ENCODE data around the gene UBAC1. TPM values are rescaled to one million over a fixed set of nuclear protein-coding genes. Genes with fewer than 3 reads are reported as not detected.
A peak's percentile ranks its signal among the peaks of the same experiment; 100 is the strongest.

The UBAC1 gene
- total RNA-seq, 2 donors from 2014 or later = 47.9 to 48.4 TPM

- Histone ChIP-seq H3K9ac (ENCODE audit: extremely low read depth, low read length, poor library complexity, severe bottlenecking) (no peak overlapping the region), H3K36me3 (ENCODE audit: control insufficient read depth, insufficient read depth, low read length) (no peaks in the 10 kb centered on the region), H3K9me3 (ENCODE audit: control insufficient read depth, low read length) (no peaks in the 10 kb centered on the region), H3K27ac (ENCODE audit: low read depth, low read length) (no peak overlapping the region), H3K4me1 (ENCODE audit: control insufficient read depth, insufficient read depth, low read length) (peaks cover 5% of the 10 kb centered on the region), H3K27me3 (ENCODE audit: control insufficient read depth, insufficient read depth, low read length, poor library complexity, severe bottlenecking) (no peaks in the 10 kb centered on the region), H3K4me3 (ENCODE audit: low read length) (no peak overlapping the region)
- no peaks in the 10 kb centered on the region for H3K27me3 Mint-ChIP-seq (ENCODE audit: insufficient read depth)
- H3K4me1 Mint-ChIP-seq = peaks cover 7% of the 10 kb centered on the region
- no peak for DNase-seq
- no peak for TF ChIP-seq CTCF (conservative IDR thresholded peaks at IDR 0.05)
- H3K4me3 Mint-ChIP-seq = no peak overlapping the region
- H3K9me3 Mint-ChIP-seq = no peaks in the 10 kb centered on the region
- 92 to 93% methylated on average over 21 of the region's 21 CpGs for WGBS, 2 experiments (ENCODE audit: insufficient coverage in 1 of 2, insufficient read length in 1 of 2)
- no peak overlapping the region for H3K27ac Mint-ChIP-seq
- H3K36me3 Mint-ChIP-seq (ENCODE audit: low read depth) = no peaks in the 10 kb centered on the region
Measured at GRCh38 chr9:135995816-135996215, 34.6 kb upstream of the UBAC1 start.

- no peaks in the 10 kb centered on the region for H3K9me3 ChIP-seq (ENCODE audit: control insufficient read depth, low read length)
- WGBS, 2 experiments (ENCODE audit: insufficient coverage in 1 of 2, insufficient read length in 1 of 2) = 91 to 95% methylated on average over 6 to 19 of the region's 20 CpGs
- Mint-ChIP-seq H3K27ac (no peak overlapping the region), H3K27me3 (ENCODE audit: insufficient read depth) (no peaks in the 10 kb centered on the region), H3K36me3 (ENCODE audit: low read depth) (no peaks in the 10 kb centered on the region), H3K4me1 (peaks cover 7% of the 10 kb centered on the region), H3K9me3 (no peaks in the 10 kb centered on the region), H3K4me3 (no peak overlapping the region)
- TF ChIP-seq CTCF (conservative IDR thresholded peaks at IDR 0.05) = no peak
- H3K9ac ChIP-seq (ENCODE audit: extremely low read depth, low read length, poor library complexity, severe bottlenecking) = no peak overlapping the region
- H3K4me1 ChIP-seq (ENCODE audit: control insufficient read depth, insufficient read depth, low read length) = peaks cover 5% of the 10 kb centered on the region
- H3K27me3 ChIP-seq (ENCODE audit: control insufficient read depth, insufficient read depth, low read length, poor library complexity, severe bottlenecking) = no peaks in the 10 kb centered on the region
- H3K4me3 ChIP-seq (ENCODE audit: low read length) = no peak overlapping the region
- H3K27ac ChIP-seq (ENCODE audit: low read depth, low read length) = peak overlapping the region; percentile 36
- no peaks in the 10 kb centered on the region for H3K36me3 ChIP-seq (ENCODE audit: control insufficient read depth, insufficient read depth, low read length)
- DNase-seq = no peak
Measured at GRCh38 chr9:135994501-135995192, 33.5 kb upstream of the UBAC1 start.

- H3K27ac ChIP-seq (ENCODE audit: low read depth, low read length) = no peak overlapping the region
- no peak for DNase-seq
Measured at GRCh38 chr9:135993765-135994500, 32.8 kb upstream of the UBAC1 start.

More at GRCh38 chr9:135993765-135994500, 32.8 kb upstream of the UBAC1 start:
- Histone ChIP-seq H3K9ac (ENCODE audit: extremely low read depth, low read length, poor library complexity, severe bottlenecking) (no peak overlapping the region), H3K9me3 (ENCODE audit: control insufficient read depth, low read length) (no peaks in the 10 kb centered on the region), H3K36me3 (ENCODE audit: control insufficient read depth, insufficient read depth, low read length) (no peaks in the 10 kb centered on the region), H3K4me3 (ENCODE audit: low read length) (no peak overlapping the region), H3K4me1 (ENCODE audit: control insufficient read depth, insufficient read depth, low read length) (peaks cover 5% of the 10 kb centered on the region), H3K27me3 (ENCODE audit: control insufficient read depth, insufficient read depth, low read length, poor library complexity, severe bottlenecking) (no peaks in the 10 kb centered on the region)
- no peaks in the 10 kb centered on the region for H3K9me3 Mint-ChIP-seq
- H3K4me1 Mint-ChIP-seq = peaks cover 7% of the 10 kb centered on the region
- H3K27me3 Mint-ChIP-seq (ENCODE audit: insufficient read depth) = no peaks in the 10 kb centered on the region
- 64 to 82% methylated on average over 10 to 27 of the region's 27 CpGs for WGBS, 2 experiments (ENCODE audit: insufficient coverage in 1 of 2, insufficient read length in 1 of 2)
- TF ChIP-seq CTCF (conservative IDR thresholded peaks at IDR 0.05) = no peak
- H3K4me3 Mint-ChIP-seq = no peak overlapping the region
- H3K36me3 Mint-ChIP-seq (ENCODE audit: low read depth) = no peaks in the 10 kb centered on the region
- H3K27ac Mint-ChIP-seq = no peak overlapping the region

Data from endodermal cell (in vitro differentiated cells).